HG03108 (cell line): Measurements from ENCODE around the gene TOGARAM1.

Experiments
- ATAC-seq: cut with Tn5 transposase; IDR thresholded peaks from one replicate; pipeline ENCODE4 v1.9.1; 2021; ENCODE audit warnings: moderate library complexity; ENCODE audit not compliant: unreplicated experiment

The TOGARAM1 gene

GRCh38 chr14:44963044-44963528 lies 1.1 kb downstream of the TOGARAM1 start:
- ATAC-seq: no peak

DNA sequence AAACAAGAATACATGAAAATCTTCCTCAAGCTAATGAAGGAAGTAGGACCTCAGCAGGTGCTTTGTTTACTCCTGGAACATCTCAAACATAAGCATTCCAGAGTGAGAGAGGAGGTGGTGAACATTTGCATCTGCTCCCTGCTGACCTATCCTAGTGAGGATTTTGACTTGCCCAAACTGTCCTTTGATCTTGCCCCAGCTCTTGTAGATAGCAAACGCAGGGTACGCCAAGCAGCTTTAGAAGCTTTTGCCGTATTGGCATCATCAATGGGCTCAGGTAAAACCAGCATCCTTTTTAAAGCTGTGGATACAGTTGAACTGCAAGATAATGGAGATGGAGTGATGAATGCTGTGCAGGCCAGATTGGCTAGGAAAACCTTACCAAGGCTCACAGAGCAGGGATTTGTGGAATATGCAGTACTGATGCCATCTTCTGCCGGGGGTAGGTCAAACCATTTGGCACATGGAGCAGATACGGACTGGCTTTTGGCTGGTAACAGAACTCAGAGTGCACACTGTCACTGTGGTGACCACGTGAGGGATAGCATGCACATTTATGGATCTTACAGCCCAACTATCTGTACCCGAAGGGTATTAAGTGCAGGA lies 1.9 kb downstream of the TOGARAM1 start:
- no peak for ATAC-seq

- ATAC-seq: no peak
These were observed 4.8 kb downstream of the TOGARAM1 start for GRCh38 chr14:44966601-44967336.

GRCh38 chr14:44968714-44969113 lies 6.7 kb downstream of the TOGARAM1 start:
- no peak for ATAC-seq

DNA sequence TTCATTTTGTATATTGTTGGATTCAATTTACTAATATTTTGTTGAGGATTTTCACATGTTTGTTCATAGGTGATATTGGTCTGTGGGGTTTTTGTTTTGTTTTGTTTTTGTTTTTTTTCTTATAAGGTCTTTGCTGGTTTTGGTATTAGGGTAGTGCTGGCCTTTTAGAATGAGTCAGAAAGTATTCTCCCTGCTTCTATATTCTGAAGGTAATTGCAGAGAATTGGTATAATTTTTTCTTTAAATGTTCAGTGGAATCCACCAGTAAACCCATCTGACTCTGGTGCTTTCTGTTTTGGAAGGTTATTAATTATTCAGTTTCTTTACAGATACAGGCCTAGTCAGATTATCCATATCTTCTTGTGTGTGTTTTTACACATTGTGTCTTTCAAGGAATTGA lies 8.9 kb downstream of the TOGARAM1 start:
- no peak for ATAC-seq

- no peak for ATAC-seq
These were observed 9.5 kb downstream of the TOGARAM1 start for GRCh38 chr14:44971459-44971858.

- ATAC-seq: no peak
These were observed 17.3 kb downstream of the TOGARAM1 start for GRCh38 chr14:44979273-44979672.

DNA sequence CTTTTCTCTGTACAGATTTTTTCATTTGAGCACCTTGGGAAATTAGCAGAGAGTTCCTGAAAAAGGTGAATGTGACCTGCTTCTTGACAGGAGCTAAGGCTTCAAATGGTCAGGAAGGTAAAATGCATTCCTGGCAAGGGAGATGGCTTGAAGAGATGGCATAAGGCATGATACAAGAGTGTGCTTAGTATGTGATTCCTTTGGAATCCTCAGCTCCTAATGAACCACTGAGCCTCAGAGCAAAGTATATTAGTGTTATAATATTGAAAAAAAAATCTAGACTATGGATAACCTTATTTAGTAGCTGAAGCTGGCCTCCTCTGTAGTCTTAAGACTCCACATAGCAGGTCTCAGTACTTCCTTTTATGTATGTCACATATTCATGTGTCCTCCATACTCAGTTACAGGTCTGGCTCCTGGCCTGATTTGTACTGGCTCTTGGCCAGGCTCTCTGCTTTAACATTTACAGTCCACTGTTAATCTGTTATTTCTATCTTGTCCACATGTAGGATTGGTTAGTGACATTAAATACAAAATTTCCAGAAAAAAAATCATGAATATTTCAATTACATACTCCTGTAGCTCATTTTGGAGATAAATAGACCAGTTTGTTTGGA lies 17.9 kb downstream of the TOGARAM1 start:
- ATAC-seq: no peak

- no peak for ATAC-seq
These were observed 19.2 kb downstream of the TOGARAM1 start for GRCh38 chr14:44981198-44981597.

DNA sequence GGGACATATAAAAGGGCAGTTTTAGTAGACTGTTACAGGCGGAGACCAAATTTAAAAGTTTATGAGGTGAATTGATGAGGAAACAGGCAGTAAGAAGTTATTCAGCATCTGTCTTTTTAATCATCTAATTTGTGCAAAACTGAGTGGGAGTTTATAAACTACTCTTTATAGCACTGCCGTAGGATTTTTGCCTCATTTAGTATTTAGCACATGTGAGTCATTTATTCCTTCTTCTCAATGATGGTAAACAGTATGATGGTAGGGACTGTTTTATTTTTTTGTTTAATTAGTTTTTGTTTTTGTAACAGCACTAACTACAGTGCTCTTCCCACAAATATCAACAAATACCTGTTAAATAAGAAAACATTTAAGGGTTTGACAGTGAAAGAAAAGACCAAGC lies 20.6 kb downstream of the TOGARAM1 start:
- ATAC-seq: no peak

- no peak for ATAC-seq
These were observed 26.7 kb downstream of the TOGARAM1 start for GRCh38 chr14:44988694-44989093.

DNA sequence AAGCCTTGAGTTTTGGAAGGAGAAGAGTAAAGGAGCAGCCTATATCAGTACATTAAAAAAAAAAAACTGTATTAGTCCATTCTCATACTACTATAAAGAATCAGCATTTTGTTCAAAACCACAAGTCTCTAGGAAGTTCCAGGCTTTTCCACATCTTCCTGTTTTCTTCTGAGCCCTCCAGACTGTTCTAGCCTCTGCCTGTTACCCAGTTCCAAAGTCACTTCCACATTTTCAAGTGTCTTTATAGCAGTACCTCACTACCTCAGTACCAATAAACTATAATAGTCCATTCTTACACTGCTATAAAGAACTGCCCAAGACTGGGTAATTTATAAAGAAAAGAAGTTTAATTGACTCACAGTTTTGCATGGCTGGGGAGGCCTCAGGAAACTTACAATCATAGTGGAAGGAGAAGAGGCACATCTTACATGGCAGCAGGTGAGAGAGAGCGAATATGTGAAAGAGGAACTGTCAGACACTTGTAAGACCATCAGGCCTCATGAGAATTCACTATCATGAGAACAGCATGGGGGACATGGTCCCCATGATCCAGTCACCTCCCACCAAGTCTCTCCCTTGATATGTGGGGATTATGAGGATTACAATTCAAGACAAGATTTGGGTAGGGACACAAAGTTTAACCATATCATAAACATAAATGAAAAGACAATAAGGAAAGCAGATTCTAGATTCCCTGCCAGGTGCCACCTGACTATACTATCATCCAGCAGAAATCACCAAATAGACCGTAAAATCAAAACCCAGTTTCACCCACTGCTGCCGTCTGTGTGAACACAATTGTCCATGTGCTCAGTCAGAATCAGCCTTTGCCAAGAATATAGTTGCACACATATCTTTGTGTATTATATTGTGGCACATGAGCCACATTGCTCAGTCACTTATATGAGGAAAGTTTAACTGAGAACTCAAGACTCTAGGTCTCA lies 27.8 kb downstream of the TOGARAM1 start:
- no peak for ATAC-seq

DNA sequence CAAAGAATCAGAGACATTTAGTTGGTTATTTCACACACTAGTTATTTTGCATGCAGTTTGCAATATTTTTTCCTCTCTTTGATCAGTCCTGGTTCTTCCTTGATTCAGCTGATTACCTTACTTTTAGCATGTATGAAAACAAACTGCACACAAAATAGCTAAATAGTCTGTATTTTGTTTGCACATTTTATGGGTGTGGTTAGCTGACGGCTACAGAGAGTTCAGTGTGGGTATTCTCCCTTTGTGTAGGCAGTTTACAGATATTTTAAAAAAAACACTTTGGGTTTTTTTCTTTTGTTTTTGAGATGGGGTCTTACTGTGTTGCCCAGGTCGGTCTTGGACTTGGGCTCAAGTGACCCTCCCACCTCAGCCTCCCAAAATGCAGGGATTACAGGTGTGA lies 28.5 kb downstream of the TOGARAM1 start:
- ATAC-seq: no peak

DNA sequence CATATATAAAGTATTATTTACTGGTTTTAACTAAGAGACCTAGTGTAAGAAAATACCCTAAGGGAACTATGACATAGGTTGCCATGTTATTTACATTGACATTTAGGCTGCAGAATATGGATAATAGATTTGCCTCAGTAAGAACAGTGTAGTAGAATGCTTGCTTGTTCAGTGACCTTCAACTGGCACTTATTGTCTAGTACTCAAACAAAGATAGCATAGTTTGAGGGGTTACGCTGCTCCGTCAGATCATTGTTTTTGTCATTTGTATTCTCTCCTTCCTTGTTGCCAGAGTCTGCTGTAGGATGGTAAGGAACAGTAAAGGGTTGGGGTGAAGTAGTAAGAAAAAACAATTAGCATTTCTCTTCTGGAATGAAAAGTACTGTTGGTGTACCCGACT lies 33.2 kb downstream of the TOGARAM1 start:
- no peak for ATAC-seq

GRCh38 chr14:44995770-44996294 lies 33.8 kb downstream of the TOGARAM1 start:
- ATAC-seq: no peak

- ATAC-seq: no peak
These were observed 41.9 kb downstream of the TOGARAM1 start for GRCh38 chr14:45003924-45004323.

GRCh38 chr14:45015133-45015532 lies 53.1 kb downstream of the TOGARAM1 start:
- ATAC-seq: no peak

- no peak for ATAC-seq
These were observed 66.2 kb downstream of the TOGARAM1 start for GRCh38 chr14:45028107-45028626.

- ATAC-seq: no peak
These were observed 72.7 kb downstream of the TOGARAM1 start for GRCh38 chr14:45034730-45035129.

DNA sequence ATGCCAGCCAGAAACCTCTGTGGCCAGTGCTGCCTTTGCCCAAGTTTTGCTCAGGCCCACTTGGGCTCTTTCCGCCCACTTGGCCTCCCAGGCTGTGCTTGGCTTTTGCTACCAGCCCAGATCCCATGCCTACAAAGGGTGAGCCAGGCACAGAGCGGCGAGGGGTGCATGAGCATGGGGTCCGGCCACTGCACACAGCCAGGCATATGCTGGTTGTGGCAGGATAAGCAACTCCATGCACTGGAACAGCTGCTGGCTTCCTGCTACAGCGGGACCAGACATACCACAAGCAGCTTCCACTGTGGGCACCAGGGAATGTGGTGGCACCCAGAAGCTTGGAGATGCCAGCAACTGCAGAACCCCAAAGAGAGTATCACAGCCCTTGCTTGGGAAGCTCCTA lies 76.3 kb downstream of the TOGARAM1 start:
- no peak for ATAC-seq

DNA sequence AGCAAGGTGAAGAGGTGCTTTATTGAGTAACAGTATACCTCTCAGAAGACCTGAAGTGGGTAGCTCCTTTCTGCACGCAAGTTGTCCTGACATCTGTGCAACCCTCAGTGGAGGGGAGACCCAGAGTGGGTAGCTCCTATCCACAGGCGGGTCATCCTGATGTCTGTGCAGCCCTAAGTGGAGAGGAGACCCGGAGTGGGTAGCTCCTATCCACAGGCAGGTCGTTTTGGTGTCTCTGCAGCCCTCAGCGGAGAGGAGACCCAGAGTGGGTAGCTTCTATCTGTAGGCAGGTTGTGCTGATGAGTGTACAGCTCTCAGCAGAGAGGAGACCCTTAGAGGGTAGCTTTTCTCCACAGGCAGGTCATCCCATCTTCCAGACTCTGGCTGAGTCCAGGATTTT lies 76.9 kb downstream of the TOGARAM1 start:
- ATAC-seq: no peak
